ENCODE data around the gene SLCO3A1. TPM values are rescaled to one million over a fixed set of nuclear protein-coding genes. Genes with fewer than 3 reads are reported as not detected.

SLCO3A1 gene
- total RNA-seq, 1 donor = 8.6 TPM

DNA sequence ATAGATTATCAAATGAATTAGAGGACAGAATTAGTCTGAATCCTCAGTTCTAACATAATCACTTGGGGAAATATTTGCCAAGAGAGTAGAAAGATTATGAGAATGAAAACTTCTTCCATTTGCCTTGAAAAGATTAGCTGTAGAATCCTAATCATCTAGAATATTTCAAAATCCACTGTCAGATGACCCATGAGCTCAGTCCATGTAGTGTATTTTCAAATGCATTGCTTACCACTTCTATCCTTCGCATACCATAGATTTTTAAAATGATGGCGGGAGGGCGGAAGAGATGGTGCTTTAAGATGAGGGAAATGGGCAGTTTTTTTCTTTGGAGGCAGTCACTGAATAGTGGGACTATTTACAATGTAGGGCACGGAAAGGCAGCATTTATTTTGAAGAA, 136.3 kb downstream of the SLCO3A1 start:
- TF ChIP-seq, protein P1, sequence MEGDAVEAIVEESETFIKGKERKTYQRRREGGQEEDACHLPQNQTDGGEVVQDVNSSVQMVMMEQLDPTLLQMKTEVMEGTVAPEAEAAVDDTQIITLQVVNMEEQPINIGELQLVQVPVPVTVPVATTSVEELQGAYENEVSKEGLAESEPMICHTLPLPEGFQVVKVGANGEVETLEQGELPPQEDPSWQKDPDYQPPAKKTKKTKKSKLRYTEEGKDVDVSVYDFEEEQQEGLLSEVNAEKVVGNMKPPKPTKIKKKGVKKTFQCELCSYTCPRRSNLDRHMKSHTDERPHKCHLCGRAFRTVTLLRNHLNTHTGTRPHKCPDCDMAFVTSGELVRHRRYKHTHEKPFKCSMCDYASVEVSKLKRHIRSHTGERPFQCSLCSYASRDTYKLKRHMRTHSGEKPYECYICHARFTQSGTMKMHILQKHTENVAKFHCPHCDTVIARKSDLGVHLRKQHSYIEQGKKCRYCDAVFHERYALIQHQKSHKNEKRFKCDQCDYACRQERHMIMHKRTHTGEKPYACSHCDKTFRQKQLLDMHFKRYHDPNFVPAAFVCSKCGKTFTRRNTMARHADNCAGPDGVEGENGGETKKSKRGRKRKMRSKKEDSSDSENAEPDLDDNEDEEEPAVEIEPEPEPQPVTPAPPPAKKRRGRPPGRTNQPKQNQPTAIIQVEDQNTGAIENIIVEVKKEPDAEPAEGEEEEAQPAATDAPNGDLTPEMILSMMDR (IDR thresholded peaks at IDR 0.05; ENCODE audit: insufficient read depth, low read depth, low read length) = no peak
- H3K4me3 ChIP-seq (ENCODE audit: low read depth, low read length) = no peak overlapping the region
- no peak for DNase-seq (ENCODE audit: low read depth)

DNA sequence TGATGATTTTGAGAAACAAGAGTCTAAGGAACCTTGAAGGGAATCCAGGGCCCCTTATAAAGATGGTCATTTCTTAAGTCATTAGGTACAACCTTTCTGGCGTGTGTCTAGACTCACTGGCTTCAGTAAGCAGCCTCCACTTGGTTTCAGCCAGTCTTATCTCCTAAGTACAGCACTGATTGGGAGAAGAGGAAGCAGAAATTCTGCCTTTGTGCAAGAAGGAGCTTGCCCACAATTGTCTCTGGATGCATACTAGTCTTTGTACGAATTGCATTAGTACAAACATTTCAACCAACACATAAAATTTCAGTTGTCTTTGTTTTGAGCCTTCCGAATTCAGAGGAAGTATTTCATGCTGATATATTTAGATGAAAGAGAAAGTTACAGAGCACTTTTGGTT, 139.4 kb downstream of the SLCO3A1 start:
- no peak overlapping the region for H3K4me3 ChIP-seq (ENCODE audit: low read depth, low read length)
- no peak for DNase-seq (ENCODE audit: low read depth)
- TF ChIP-seq, protein P1 (IDR thresholded peaks at IDR 0.05; ENCODE audit: insufficient read depth, low read depth, low read length) = no peak

DNA sequence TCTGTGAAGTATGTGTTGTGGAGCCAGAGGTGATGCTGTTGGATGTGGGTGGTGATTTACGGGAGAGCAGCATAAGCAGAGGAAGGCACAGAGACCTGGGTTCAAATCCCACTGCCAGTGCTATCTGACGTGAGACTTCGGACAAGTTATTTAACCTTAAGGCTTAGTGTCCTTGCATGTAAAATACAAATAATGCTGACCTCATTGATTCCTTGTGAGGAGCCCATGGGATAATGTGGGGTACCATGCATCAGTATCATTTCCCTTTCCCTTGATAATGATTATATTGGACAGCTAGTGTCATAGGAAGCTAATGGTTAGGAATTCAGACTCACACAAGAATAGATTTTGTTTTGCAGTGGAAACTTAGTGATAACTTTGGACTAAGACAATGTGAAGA, 141.6 kb downstream of the SLCO3A1 start:
- TF ChIP-seq, protein P1 (IDR thresholded peaks at IDR 0.05; ENCODE audit: insufficient read depth, low read depth, low read length) = no peak
- H3K4me3 ChIP-seq (ENCODE audit: low read depth, low read length) = no peak overlapping the region
- no peak for DNase-seq (ENCODE audit: low read depth)

DNA sequence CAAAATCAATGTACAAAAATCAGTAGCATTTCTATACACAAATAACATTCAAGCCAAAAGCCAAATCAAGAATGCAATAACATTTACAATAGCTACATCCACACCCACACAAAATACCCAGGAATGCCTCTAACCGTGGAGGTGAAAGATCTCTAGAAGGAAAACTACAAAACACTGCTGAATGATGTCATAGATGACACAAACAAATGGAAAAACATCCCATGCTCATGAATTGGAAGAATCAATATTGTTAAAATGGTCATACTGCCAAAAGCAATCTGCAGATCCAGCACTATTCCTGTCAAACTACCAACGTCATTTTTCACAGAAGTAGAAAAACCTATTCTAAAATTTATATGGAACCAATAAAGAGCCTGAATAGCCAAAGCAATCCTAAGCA, 143.7 kb downstream of the SLCO3A1 start:
- DNase-seq (ENCODE audit: low read depth) = peak; percentile 7
- TF ChIP-seq, protein P1 (IDR thresholded peaks at IDR 0.05; ENCODE audit: insufficient read depth, low read depth, low read length) = no peak
- H3K4me3 ChIP-seq (ENCODE audit: low read depth, low read length) = no peak overlapping the region

- DNase-seq (ENCODE audit: low read depth) = no peak
- TF ChIP-seq, protein P1 (IDR thresholded peaks at IDR 0.05; ENCODE audit: insufficient read depth, low read depth, low read length) = no peak
- H3K4me3 ChIP-seq (ENCODE audit: low read depth, low read length) = no peak overlapping the region
Observed at GRCh38 chr15:92000709-92001108, 147.2 kb downstream of the SLCO3A1 start.

DNA sequence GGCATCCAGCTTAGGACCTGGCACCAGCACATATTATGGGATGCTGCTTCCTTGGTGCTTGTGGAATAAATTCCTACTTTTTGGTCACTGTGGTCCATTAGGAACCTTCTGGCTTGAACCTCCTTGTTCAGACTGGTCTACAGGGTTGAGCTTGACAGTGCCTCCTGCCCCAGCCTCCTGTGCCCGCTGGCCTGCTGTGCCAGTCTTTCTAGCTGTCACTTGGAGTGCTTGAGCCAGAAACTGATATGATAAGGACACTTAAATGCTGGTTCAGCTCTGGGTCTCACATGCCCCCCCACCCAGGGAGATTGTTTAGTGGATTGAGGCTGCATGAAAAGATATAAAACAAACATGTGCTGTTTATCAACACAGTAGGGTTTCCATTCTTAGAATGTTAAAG, 147.8 kb downstream of the SLCO3A1 start:
- DNase-seq (ENCODE audit: low read depth) = no peak
- TF ChIP-seq, protein P1 (IDR thresholded peaks at IDR 0.05; ENCODE audit: insufficient read depth, low read depth, low read length) = no peak
- H3K4me3 ChIP-seq (ENCODE audit: low read depth, low read length) = no peak overlapping the region

- TF ChIP-seq, protein P1 (IDR thresholded peaks at IDR 0.05; ENCODE audit: insufficient read depth, low read depth, low read length) = no peak
- no peak overlapping the region for H3K4me3 ChIP-seq (ENCODE audit: low read depth, low read length)
- DNase-seq (ENCODE audit: low read depth) = no peak
Observed at GRCh38 chr15:92002666-92003065, 149.2 kb downstream of the SLCO3A1 start.

Measured in fibroblast of villous mesenchyme (primary cell).